Central memory CD8-positive, alpha-beta T cell (primary cell): ENCODE results near the gene ARID5B.

ENCODE experiments used
- ATAC-seq: fragments of 150-1000 bp; cut with Tn5 transposase; replicated peaks from 2 replicates; pipeline ENCODE4 v1.10.0; 2022; ENCODE audit warnings: mild to moderate bottlenecking, moderate FRiP score, moderate number of reproducible peaks; ENCODE audit not compliant: poor library complexity, severe bottlenecking; ENCODE audit errors: extremely low read depth
- DNase-seq, 2 donors: peaks; one replicate each; pipeline ENCODE4 v3.0.0; 2021; ENCODE audit warnings: low spot score in 2 of 2
- H3K27ac Mint-ChIP-seq: one replicate; pipeline ENCODE4 v1.8.0; 2022; ENCODE audit warnings: low read depth, mild to moderate bottlenecking, moderate library complexity, mixed read lengths
- H3K27me3 Mint-ChIP-seq: one replicate; pipeline ENCODE4 v1.8.0; 2022; ENCODE audit warnings: mixed read lengths
- H3K36me3 Mint-ChIP-seq: one replicate; pipeline ENCODE4 v1.8.0; 2022; ENCODE audit warnings: mild to moderate bottlenecking, moderate library complexity, mixed read lengths; ENCODE audit not compliant: insufficient read depth
- H3K4me1 Mint-ChIP-seq: one replicate; pipeline ENCODE4 v1.8.0; 2022; ENCODE audit warnings: mixed read lengths
- H3K4me3 Mint-ChIP-seq: one replicate; pipeline ENCODE4 v1.8.0; 2022; ENCODE audit warnings: mild to moderate bottlenecking, moderate library complexity, mixed read lengths
- H3K9me3 Mint-ChIP-seq: one replicate; pipeline ENCODE4 v1.8.0; 2022; ENCODE audit warnings: mixed read lengths

ARID5B gene

DNA sequence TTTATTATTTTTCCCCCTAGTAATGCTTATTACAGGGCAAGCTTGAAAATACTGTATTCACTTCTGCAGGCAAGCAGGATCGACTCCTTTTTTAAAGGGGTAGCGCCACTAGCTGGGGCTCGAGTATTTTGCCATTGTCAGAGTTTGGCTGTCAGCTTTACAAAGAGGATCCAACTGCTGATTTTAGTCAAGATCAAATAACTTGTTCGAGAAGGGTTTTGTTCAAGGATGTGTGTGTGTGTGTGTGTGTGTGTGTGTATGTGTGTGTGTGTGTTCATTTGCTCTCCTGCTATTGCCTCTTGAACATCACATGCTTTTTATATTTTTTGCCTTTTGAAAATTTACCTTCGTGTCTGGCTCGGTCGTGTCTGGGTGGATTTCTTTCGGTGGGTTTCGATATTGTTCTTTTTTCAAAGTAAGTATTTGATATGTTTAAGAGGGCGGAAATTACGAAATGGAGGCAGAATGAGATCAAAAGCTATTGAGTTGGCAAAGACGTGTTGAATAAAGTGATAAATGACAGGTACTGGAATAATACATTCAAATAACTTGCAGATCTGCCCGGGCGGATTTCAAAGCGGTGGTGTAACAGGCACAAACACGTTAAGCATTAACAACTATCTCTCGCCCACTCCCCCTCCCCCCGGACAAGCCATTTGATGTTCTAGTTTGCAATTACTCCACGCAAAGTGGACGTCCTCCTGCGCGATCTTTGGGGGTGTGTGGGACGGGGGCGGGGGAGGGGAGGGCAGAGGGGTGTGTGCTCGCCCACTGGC is 1.1 kb downstream of the ARID5B start:
- H3K9me3 Mint-ChIP-seq = no peaks in the 10 kb centered on the region
- H3K4me3 Mint-ChIP-seq = peak overlapping the region; percentile 87
- peaks cover 45% of the 10 kb centered on the region for H3K4me1 Mint-ChIP-seq
- no peaks in the 10 kb centered on the region for H3K27me3 Mint-ChIP-seq
- DNase-seq = peak; percentile 36 to 63
- peaks cover 30% of the 10 kb centered on the region for H3K36me3 Mint-ChIP-seq
- peak overlapping the region; percentile 95 for H3K27ac Mint-ChIP-seq
- ATAC-seq = peak; percentile 42

DNA sequence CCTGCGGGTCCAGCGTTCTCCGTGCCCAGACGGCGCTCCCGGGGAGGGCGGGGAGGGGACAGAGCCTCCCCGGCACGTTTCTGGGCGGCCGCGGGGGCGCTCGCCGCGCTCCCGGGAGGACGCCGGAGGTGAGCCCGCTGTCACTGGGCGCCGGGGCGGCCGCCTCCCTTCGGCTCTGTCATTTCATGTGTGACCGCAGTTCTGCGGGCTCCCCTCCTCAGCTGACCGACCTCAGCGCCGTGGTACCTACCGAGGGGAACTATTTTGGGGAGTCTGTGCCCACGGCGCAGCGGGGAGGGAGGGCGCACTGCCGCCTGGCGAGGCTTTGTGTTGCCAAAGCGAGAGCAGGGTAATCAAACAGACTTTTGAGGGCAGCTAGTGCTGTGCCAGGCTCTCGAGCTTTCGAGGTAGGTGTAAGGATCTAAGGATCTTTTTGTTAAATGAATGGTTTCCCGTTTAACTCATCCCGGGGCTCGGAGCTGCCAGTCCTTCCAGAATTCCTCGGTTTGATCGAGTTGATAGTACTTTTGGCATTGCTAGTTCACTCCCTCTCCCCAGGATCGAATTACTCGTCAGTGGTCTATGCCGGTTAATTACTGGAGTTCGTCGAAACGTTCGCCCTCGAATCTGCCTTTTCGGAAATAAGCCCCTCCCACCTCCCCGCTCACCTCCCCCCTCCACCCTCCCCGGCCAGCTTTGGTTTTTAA is 1.9 kb downstream of the ARID5B start:
- Mint-ChIP-seq H3K9me3 (no peaks in the 10 kb centered on the region), H3K4me3 (peak overlapping the region; percentile 87), H3K27me3 (no peaks in the 10 kb centered on the region), H3K27ac (peak overlapping the region; percentile 95), H3K4me1 (peaks cover 44% of the 10 kb centered on the region), H3K36me3 (peaks cover 30% of the 10 kb centered on the region)
- DNase-seq (peak; percentile 51), ATAC-seq (peak; percentile 38)

DNA sequence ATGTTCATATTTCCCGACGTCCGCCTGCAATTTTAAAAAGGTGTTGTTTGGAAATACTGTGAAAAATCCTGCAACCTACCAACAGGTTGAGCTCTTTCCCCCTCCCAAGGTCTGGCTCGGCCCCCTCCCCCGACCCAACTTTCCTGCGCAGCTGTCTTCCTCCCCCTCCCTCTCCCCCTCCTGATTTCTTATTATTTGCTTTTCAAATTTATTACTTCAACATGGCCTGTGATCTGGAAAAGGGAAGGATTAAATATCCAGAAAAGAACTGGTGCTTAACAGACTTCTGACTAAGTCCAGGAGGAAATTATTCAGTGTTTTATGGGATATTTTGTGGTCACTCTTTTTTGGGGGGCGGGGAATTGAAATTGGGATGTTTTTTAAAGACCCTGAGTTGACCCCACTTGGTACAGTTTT is 2.4 kb downstream of the ARID5B start:
- no peak for ATAC-seq
- Mint-ChIP-seq H3K4me1 (peaks cover 39% of the 10 kb centered on the region), H3K9me3 (no peaks in the 10 kb centered on the region), H3K27me3 (no peaks in the 10 kb centered on the region), H3K4me3 (peak overlapping the region; percentile 87), H3K36me3 (peaks cover 30% of the 10 kb centered on the region), H3K27ac (peak overlapping the region; percentile 95)
- no peak for DNase-seq

DNA sequence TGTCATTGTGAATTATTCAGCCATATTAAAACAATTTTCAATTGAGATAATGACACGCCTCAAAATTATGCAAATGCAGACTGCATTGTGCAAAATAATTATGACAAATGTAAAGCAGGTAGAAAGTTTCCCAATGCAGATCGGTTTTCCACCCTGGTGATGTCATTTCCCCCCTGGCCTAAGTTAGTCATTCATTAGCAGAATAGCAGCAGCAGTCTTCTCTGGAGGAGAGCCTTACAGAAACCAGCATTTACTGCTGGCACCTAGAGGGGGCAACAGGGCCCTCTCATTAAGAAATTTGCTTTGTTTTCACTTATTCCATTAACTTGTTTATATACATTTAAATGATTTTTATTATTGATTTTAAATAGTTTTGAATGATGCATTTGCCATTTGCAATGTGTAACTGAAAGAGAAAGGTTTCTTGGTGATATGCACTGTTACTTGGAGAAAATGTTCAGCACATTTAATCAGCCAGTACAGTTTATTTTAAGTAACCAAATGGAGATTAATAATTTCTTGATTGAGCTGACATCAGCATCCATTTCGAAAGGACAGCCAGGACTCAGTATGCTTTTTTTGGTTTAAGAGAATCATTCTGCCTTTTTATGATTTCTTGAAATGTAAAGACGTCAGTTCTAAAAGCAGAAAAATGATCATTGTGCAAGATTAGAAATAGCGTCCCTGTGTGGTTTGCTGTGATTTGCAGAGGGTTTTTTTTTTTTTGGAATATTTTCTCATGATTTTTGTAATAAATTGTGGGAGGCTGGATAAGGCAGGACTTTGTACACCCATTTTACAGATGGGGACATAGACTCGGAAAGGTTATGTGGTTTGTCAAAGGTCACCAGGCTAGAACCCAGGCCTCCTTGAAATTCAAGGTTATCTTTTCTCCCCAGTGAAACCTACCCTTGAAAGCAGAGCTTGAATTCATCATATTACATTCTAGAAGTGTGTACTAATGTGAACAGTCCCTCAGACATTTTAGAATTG is 3.5 kb downstream of the ARID5B start:
- Mint-ChIP-seq H3K4me1 (peaks cover 34% of the 10 kb centered on the region), H3K27me3 (no peaks in the 10 kb centered on the region), H3K36me3 (peaks cover 28% of the 10 kb centered on the region), H3K4me3 (peak overlapping the region; percentile 87), H3K27ac (peak overlapping the region; percentile 95), H3K9me3 (no peaks in the 10 kb centered on the region)
- ATAC-seq (no peak), DNase-seq (no peak)

DNA sequence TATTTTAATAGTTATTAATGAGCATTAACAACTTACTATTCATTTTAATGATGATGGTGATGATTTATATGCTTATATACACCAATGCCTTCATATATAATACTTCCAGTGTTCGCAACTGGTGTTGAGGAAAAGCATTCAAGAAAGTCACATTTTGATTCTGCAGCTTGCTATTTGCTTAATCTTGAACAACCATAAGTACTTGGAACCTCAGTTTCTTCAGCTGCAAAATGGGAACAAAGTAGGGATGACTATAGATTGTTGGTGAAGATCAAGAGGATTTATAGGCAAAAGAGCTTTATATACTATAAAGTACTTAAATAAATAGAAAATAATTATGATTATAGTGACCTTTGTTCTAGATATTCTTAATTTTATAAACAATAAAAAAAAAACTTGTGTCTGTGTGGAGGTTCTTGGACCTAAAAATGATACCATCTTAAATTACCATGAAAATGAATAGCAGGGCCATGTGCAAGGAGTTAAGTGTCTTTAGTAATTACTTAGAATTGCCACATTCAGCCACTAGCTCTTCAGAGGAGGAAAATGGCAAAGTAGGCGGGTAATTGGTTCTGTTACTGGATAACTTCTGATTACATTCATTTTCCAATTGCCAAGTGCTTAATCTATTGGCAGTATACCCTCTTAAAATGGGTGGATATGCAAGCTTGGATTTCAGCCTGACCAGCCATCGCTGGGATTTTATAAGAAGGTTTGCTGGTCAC is 4.5 kb downstream of the ARID5B start:
- DNase-seq (no peak), ATAC-seq (no peak)
- peak overlapping the region; percentile 87 for H3K4me3 Mint-ChIP-seq
- no peak overlapping the region for H3K27ac Mint-ChIP-seq
- H3K36me3 Mint-ChIP-seq = peaks cover 22% of the 10 kb centered on the region
- H3K27me3 Mint-ChIP-seq = no peaks in the 10 kb centered on the region
- peaks cover 37% of the 10 kb centered on the region for H3K4me1 Mint-ChIP-seq
- H3K9me3 Mint-ChIP-seq = no peaks in the 10 kb centered on the region

DNA sequence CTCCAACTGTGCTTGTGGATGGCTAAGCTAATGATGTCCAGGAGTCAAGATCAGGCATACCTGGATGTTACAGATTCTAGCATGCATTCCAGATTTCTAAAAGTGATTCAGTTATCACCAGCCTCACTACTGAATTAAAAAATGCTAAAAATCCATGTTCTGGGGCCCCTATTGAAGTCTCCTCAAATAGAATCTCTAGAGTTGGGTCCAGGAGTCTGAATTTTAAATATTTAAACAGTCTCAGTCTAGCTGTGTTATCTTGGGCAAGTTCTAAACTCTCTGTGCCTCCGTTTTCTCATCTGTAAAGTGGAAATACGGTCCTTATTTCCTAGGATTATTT is 5.0 kb downstream of the ARID5B start:
- peaks cover 36% of the 10 kb centered on the region for H3K4me1 Mint-ChIP-seq
- ATAC-seq (no peak), DNase-seq (no peak)
- no peak overlapping the region for H3K27ac Mint-ChIP-seq
- no peaks in the 10 kb centered on the region for H3K27me3 Mint-ChIP-seq
- no peaks in the 10 kb centered on the region for H3K9me3 Mint-ChIP-seq
- H3K36me3 Mint-ChIP-seq = peaks cover 18% of the 10 kb centered on the region
- H3K4me3 Mint-ChIP-seq = no peak overlapping the region

DNA sequence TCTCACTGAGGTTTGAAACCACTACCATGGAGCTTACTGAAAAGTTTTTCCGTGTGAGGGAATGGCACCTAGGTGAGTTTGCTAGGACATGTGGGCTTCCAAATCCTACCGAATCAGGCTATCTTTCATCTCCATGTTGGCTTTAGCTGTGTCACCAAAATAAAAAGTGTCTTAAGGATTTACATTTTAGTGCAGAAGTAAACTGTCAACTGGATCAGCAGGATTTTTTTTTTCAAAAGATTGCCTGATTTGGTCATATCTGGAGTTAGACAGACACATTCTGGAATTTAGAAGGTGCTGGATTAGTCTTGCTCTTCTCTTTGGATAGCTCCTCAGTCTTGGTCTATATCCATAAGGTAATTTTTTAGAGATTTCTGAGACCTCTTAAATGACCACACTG is 5.5 kb downstream of the ARID5B start:
- H3K27me3 Mint-ChIP-seq = no peaks in the 10 kb centered on the region
- H3K9me3 Mint-ChIP-seq = no peaks in the 10 kb centered on the region
- H3K27ac Mint-ChIP-seq = no peak overlapping the region
- peaks cover 41% of the 10 kb centered on the region for H3K4me1 Mint-ChIP-seq
- no peak for DNase-seq
- H3K4me3 Mint-ChIP-seq = no peak overlapping the region
- no peak for ATAC-seq
- H3K36me3 Mint-ChIP-seq = peaks cover 15% of the 10 kb centered on the region

DNA sequence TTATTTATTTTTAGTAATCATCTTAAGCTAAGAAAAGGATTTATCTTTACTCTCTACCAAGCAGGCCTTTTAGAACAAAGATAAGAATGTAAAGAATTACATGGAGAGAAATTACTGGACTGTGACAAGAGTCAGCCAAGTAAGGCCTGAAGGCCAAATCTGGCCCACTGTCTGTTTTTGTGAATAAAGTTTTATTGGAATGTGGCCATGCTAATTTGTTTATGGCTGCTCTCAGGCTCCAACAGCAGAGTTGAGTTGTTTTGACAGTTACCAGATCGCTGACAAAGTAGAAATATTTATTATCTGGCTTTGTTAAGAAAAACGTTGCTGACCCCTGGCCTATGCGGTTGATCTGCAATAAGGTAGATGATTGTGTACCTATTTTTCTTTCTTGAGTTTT is 6.1 kb downstream of the ARID5B start:
- ATAC-seq = no peak
- Mint-ChIP-seq H3K27me3 (no peaks in the 10 kb centered on the region), H3K9me3 (no peaks in the 10 kb centered on the region), H3K4me1 (peaks cover 38% of the 10 kb centered on the region), H3K27ac (no peak overlapping the region), H3K4me3 (no peak overlapping the region), H3K36me3 (peaks cover 9% of the 10 kb centered on the region)
- no peak for DNase-seq

DNA sequence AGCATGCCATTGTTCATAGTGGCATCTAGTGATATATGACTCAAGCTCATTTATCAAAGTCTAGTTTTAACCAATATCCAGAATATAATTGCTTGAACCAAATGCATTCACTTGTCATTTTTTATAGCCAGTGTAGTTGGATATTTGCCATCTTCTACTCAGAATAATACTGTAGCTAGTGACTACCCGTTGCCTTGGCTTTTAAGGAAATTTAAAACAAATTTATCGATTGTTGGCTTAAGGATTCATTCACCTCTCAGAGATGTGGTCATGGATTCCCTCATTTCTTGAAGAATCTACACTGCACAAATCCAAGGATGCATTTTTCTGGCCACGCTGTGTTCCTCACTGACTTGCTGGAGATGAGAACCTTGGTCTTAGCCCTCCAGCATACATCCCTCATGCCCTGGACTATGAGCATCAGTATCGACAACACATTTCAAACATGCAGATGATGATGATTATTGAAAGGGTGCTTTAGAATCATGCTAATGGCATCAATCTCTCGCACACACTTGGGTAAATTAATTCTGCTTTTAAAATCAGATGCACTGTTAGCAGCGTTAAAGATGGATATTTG is 8.8 kb downstream of the ARID5B start:
- no peak for DNase-seq
- Mint-ChIP-seq H3K9me3 (no peaks in the 10 kb centered on the region), H3K4me3 (no peak overlapping the region), H3K27ac (no peak overlapping the region), H3K36me3 (peaks cover 3% of the 10 kb centered on the region), H3K27me3 (no peaks in the 10 kb centered on the region), H3K4me1 (peaks cover 41% of the 10 kb centered on the region)
- no peak for ATAC-seq

DNA sequence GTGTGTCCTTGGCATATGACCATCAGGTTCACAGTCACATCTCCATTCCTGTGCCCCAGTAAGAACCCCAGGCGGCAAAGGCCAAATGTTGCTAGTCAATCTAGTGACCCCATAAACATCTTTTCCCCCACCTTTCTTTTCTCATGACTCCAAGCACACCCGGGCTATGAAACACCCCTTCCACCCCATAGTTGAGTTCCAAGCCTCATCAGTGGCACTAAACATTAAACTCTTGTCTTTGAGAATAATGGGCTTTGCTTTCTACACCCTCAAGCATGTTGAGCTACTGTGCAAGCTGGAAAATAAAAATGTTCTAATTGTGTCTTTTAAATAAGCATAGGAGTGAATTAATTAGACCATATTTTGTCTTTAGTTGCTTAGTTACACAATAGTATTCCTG is 9.4 kb downstream of the ARID5B start:
- H3K27me3 Mint-ChIP-seq = no peaks in the 10 kb centered on the region
- peaks cover 5% of the 10 kb centered on the region for H3K36me3 Mint-ChIP-seq
- no peak overlapping the region for H3K4me3 Mint-ChIP-seq
- H3K27ac Mint-ChIP-seq = no peak overlapping the region
- DNase-seq (no peak), ATAC-seq (no peak)
- no peaks in the 10 kb centered on the region for H3K9me3 Mint-ChIP-seq
- H3K4me1 Mint-ChIP-seq = peaks cover 39% of the 10 kb centered on the region

DNA sequence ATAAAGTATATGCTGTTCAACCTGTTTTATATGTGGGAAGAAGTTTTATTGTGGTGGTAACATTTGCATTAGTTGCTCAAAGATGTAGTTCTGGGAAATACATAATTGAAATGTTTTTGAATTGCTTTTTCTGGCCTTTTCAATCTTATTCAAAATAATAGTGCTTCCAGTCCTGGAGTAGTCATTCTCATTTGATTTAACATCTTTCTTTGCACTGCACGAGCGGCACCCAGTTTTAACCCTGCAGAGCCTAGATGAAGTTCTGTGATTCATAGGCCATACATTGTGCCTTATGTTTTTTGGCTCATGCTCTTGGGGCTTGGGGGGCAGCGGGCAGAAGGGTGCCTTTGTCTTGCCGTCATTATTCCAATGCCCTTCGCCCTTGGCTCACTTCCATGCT is 9.9 kb downstream of the ARID5B start:
- H3K9me3 Mint-ChIP-seq = no peaks in the 10 kb centered on the region
- DNase-seq = no peak
- H3K4me1 Mint-ChIP-seq = peaks cover 38% of the 10 kb centered on the region
- ATAC-seq = no peak
- no peaks in the 10 kb centered on the region for H3K27me3 Mint-ChIP-seq
- H3K27ac Mint-ChIP-seq = no peak overlapping the region
- peaks cover 5% of the 10 kb centered on the region for H3K36me3 Mint-ChIP-seq
- no peak overlapping the region for H3K4me3 Mint-ChIP-seq

DNA sequence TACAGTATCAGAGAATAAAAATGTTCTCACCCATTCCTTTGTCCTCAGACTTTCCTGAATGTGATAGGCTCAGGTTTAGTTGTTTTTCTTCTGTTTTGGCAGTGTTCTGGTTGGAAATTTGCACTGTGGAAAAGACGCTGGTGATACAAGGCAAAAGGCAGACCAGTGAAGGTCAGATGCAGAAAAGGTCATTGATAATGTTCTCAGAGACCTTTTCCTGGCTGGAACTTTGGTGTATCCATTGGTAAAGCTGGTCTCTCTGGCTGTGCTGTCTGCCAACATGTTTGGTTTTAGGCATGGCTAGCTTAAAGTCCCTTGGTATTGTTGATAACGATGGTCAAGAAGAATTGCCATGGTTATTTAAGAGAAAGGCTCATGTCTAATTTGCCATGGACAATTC is 11.5 kb downstream of the ARID5B start:
- peaks cover 5% of the 10 kb centered on the region for H3K36me3 Mint-ChIP-seq
- no peak overlapping the region for H3K27ac Mint-ChIP-seq
- no peak overlapping the region for H3K4me3 Mint-ChIP-seq
- peaks cover 7% of the 10 kb centered on the region for H3K9me3 Mint-ChIP-seq
- no peak for ATAC-seq
- DNase-seq = no peak
- H3K4me1 Mint-ChIP-seq = peaks cover 49% of the 10 kb centered on the region
- no peaks in the 10 kb centered on the region for H3K27me3 Mint-ChIP-seq
